ENCODE measurements around the gene TENM4.

TENM4 gene

GRCh38 chr11:79044201-79044600 is 396.6 kb downstream of the TENM4 start:
- no peak for DNase-seq

GRCh38 chr11:79043726-79044125 is 397.1 kb downstream of the TENM4 start:
- no peak for DNase-seq

DNA sequence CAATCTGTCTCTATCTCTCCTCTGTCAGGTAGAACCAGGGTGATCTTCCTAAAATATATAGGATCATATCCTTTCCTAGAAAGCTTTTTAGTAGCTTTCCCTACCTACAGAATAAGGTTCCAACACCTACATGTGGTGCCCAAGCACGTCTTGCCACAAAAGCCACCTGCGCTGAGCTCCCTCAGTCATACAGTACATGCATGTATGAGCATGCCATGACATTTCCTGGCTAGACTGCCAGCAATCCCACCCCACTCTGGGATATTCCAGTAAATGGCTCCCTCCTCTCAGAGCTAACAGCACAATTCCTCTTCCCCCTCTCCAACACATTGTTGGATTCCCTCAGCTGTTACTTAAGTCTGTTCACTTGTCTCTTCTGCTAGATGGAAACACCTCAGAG is 398.0 kb downstream of the TENM4 start:
- DNase-seq = no peak

- DNase-seq = no peak
These were observed 400.5 kb downstream of the TENM4 start for GRCh38 chr11:79040348-79040747.

DNA sequence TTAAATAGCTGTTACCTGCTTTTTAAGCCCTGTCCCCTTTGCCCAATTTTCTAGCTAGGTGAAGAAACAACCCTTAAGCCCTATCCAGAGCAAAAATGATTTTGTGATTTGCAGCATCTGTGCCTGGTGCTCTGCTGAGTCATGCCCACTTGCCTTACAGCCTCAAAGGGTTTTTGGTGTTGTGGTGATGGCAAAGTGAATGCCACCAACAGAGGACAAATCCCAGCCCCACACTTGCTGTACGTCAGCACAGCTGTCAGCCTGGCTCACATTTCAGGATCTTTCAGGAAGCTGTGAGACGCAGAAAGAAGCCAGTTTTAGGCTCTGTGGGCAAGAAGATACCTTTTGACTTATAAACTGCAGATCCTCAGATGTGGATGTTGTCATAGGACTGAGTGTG is 401.7 kb downstream of the TENM4 start:
- DNase-seq = no peak

GRCh38 chr11:79035881-79036280 is 404.9 kb downstream of the TENM4 start:
- DNase-seq = no peak

DNA sequence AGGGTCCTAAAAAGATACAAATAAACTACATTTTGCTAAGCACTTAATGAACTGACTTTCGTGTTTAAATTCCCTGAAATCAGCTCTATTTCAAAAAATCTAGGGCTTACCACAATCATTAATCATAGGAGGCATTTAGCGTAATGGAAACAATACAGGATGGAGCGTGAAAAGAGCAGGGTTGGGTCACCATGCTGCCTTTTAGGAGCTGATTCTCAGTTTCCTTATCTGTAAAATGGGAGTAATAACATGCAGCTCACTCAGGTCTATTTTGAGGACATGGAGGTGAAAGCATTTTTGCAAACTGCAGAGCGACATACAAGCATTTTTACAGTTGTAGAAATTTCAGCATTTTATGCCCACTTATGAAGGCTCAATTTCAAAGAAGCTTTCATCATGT is 407.0 kb downstream of the TENM4 start:
- DNase-seq = no peak

- DNase-seq = no peak
These were observed 410.4 kb downstream of the TENM4 start for GRCh38 chr11:79030448-79030847.

- DNase-seq = no peak
These were observed 412.6 kb downstream of the TENM4 start for GRCh38 chr11:79028225-79028624.

DNA sequence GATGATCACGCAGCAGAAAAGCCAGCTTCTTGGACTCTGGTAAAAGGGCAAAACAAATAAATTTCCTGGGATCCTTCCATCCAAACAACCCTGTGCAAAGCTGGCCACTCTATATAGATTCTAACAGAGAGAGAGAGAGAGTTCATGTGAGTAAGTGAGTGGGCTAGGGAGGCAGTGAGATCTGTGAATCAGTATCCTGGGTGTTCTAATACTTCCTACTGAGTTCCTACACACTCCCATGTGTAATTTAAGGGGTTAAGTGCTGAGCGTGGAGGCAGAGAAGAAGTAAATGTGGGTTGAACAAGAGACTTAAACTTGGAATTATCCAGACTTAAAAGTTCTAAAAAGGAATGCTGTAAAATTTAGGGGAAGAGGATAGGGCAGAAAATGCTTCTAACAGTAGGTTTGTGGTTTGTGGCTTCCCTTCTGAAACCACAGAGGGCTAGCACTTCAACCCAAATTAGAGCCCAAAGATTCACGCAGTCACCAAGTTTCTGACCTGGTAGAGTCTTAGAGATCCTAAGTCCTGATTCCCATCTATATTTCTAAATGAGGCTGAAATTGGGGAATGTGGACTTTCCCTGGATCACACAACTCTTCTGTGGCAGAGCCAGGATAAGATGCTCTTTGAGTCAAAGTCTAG is 413.9 kb downstream of the TENM4 start:
- DNase-seq = no peak

DNA sequence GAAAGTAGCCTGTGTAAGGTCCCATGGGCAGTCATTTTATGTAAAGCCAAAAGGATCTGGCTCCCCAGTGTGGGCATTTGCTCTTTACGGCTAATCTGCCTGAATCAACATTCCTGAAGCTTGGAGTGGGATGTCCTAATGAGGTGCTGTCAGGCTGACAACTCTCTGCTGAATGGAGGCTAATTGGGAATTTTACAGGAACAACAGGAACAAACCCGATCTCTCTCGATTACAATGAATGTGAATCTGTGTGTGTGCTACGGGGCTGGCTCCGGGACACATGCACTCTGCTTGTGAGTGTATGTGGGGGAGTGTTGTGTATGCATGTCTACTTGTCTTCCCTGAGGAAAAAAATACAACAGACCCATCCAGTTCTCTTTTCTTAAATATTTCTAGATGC is 415.2 kb downstream of the TENM4 start:
- DNase-seq = no peak

- DNase-seq = no peak
These were observed 415.7 kb downstream of the TENM4 start for GRCh38 chr11:79025097-79025496.

GRCh38 chr11:79022265-79022664 is 418.6 kb downstream of the TENM4 start:
- no peak for DNase-seq

DNA sequence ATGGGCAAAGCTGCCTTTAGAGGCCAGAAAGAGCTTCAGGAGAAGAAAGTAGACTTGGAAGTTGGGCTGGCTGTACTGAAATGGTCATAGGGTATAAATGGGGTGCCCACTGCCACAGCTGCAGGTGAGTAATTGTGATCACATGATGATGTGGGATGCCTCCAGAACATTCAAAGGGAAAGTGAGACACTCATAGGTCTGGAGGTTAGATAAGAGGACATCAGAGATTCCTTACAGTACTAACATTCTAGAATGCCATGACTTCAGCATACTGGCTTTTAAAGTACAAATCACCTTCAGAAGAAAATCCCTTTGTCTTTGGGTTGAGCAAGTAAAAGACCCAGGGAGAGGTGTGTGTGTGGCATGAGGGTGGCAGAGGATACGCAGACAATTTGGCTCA is 419.2 kb downstream of the TENM4 start:
- no peak for DNase-seq

GRCh38 chr11:79019975-79020374 is 420.9 kb downstream of the TENM4 start:
- no peak for DNase-seq

- no peak for DNase-seq
These were observed 421.6 kb downstream of the TENM4 start for GRCh38 chr11:79019277-79019676.

DNA sequence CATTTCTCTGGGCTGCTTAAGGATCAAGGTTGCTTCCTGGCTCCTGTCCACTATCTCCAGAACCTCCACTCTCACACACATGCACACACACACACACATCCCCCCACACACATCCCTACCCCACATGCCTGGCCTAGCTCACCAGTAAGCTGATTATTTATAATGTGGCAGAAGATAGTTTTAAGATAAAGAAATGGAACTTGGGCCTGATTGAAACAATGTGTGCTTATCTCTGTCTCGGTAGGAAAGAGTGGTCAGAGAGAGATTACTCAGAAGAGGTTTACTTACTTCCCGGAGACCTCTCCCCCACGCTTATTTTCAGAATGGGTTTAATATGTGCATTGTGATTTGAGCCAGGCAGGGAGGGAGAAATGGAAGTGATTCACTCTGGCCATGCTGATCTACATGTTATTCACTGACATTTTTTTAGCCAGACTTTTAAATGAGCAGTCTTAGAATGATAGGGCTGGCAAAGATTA is 422.4 kb downstream of the TENM4 start:
- no peak for DNase-seq

DNA sequence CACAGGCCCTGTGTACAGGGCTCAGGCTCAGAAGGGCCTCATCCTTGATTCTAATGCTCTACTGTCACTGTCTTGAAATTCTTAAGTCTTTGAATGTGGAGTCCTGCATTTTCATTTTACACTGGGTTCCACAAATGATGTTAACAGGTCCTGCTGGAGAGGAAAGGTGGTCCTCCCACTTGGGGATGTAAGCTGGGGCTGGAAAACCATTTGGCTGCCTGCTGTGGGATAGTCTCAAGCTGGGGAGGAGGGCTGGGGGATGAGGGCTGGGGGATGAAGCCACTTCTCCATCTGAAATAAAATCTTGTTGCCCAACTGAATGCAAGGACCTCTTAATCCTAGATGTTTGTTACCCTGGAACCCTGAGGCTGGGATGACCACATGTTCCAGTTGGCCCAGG is 423.0 kb downstream of the TENM4 start:
- no peak for DNase-seq

DNA sequence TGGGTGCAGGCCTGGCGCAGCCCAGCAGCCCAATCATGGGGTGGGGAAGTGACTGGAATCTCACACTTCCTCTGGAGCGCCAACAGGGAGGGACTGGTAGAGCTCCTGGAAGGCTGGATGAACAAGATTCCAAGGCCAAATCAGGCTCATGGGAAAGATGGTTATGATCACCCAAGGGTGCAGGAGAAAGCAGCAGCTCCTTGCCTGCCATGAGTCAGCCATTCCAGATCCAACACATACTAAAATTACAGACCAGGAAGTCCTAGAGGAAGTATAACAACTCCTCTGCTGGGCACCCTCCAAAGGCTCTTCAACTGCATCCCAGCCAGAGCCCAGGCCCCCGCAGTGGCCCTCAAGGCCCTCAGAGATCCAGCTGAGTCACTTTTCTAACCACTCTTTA is 427.3 kb downstream of the TENM4 start:
- DNase-seq = no peak

DNA sequence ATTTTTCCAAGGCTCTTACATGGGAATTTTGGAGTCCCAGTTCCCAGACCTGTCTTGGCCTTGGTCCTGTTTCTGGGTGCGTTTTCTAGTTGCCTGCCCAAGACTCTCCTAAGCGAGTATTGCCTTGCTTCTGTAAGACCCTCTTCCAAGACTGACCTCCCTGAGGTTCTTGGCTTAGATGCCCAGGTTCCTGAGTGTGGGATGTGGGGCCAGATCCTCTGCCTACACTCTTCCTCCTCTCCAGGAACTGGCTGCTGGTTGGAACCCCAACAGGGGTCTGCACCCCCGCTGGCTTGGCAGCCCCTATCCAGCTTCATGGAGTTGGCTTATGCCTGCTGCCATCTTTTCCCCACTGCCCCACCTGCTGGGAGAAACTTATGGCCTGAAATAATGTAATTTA is 429.5 kb downstream of the TENM4 start:
- no peak for DNase-seq

- DNase-seq = no peak
These were observed 432.9 kb downstream of the TENM4 start for GRCh38 chr11:79007771-79008402.

DNA sequence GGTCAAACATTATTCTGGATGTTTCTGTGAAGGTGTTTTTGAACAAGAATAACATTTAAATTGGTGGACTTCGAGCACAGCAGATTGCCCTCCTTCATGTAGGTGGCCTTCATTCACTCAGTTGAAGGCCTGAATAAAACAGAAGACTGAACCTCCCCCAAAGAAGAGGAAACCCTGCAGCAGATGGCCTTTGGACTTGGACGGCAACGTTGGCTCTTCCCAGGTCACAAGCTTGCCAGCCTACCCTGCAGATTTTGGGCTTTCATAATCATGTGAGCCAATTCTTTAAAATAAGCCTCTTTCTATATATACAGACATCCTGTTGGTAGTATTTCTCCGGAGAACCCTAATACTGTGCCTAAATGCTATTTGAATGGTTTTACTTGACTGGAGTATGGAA is 434.0 kb downstream of the TENM4 start:
- no peak for DNase-seq

DNA sequence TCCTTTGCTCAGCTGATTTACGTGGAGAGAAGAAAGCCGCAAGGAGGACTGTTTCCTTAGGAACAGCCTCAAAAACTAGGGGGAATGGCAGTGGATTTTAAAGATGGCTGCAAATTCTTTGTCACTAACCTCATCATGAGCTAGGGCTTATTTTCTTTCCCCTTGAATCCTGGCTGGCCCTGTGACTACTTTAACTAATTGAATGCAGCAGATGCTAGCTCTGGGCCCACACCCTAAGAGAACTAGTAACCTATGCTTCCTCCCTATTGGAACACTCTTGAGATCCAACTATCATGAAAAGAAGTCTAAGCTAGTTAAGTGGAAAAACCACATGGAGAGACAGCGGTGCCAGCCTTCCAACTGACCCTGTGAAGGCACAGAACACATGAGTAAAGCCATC is 444.8 kb downstream of the TENM4 start:
- DNase-seq = no peak

DNA sequence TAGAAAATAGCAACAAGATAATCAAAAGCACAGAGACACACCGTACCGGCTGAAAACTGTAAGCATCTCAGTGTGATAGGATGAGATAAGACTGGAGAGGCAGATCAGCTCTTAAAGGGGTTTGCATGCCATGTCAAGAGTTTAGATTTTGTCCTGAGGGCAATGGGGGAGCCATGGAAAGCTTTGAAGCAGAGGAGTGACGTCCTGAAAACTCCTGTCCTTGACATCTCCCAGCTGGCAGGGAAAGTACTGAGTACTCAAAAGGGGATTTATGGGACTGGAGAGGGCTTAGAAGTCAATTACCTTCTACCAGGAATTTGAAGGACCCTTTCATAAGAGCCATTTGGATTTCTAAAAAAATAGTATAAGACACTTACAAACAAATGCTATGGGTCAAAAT is 445.7 kb downstream of the TENM4 start:
- DNase-seq = no peak

DNA sequence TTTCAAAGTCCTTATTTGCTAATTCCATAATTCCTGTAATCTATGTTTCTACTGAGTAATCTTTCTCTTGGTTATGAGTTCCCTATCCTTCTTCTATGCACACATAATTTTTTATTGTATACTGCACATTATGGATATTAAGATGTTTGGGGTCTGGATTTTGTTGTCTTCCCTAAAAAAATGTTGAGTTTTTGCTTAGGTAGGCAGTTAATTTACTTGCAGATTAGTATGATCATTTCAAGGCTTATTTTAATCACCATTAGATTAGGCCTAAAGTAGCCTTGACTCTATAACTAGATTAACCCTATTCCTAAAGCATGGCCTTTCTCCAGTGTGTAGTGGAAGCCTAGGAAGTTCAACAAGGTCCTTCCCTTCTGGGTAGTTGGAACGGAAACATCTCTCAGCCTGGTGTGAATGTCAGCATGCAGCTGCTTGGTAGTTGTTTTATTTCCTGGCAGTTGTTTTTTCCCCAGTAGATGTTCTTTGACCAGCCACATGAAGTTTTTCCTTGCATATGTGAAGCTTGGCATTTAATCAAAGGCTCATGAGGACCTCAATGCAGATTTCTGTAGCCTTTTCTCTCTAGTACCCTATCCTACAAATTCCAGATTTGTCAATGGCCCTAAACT is 446.9 kb downstream of the TENM4 start:
- DNase-seq = no peak
